ENCODE results near the gene KDSR. TPM values are rescaled to one million over a fixed set of nuclear protein-coding genes. Genes with fewer than 3 reads are reported as not detected.

Gene KDSR
- total and polyA plus RNA-seq, 2 of the 13 experiments (the other 11 are each of a cell fraction or from before 2014, with no cell fraction given): 10.4 to 20.9 TPM

DNA sequence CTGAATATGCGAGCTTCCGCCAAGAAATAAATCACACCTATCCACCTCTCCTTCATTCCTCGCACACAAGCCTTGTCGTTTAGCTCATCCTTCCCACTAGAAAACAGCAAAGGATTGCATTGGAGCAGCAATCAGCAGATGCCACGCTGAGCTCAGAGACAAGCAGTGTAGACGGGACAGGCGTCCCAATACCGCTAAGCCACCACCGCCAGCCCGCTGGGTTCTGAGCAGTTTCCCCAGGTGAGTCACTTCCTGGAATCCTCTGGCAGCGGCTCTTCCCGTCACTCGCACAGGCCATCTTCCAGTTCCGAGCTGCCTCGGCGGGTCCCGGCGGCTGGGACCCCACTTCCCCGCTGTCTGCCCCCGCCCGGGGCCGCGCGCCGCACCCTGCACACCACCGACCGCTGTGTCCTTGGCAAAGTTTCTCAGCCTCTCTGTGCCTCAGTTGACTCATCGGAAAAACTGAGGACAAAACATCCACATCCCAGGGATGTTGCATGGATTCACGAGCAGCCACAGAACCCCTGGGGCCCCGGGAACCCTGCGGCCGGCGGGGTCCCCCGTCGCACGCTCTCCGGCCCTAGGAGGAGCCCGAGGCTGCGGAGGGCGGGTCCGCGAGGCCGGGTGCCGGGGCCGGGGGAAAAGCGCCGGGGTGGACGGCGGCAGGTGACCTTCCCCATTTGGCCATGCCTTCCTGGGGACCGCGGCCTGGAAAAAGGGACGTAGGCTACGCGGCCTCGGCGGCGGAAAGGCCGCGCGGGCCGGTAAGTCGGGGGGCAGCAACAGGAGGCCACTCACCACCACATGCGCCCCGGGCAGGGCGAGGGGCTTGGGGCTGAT, 573 bp downstream of the KDSR start (continued):
- TF ChIP-seq ZNF589 (CRISPR knock-in tag; conservative IDR thresholded peaks at IDR 0.05): no peak
- TF ChIP-seq, protein P1, sequence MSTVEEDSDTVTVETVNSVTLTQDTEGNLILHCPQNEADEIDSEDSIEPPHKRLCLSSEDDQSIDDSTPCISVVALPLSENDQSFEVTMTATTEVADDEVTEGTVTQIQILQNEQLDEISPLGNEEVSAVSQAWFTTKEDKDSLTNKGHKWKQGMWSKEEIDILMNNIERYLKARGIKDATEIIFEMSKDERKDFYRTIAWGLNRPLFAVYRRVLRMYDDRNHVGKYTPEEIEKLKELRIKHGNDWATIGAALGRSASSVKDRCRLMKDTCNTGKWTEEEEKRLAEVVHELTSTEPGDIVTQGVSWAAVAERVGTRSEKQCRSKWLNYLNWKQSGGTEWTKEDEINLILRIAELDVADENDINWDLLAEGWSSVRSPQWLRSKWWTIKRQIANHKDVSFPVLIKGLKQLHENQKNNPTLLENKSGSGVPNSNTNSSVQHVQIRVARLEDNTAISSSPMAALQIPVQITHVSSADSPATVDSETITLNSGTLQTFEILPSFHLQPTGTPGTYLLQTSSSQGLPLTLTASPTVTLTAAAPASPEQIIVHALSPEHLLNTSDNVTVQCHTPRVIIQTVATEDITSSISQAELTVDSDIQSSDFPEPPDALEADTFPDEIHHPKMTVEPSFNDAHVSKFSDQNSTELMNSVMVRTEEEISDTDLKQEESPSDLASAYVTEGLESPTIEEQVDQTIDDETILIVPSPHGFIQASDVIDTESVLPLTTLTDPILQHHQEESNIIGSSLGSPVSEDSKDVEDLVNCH (CRISPR knock-in tag; IDR thresholded peaks at IDR 0.05): no peak
- TF ChIP-seq NAIF1 (CRISPR knock-in tag; IDR thresholded peaks at IDR 0.05; ENCODE audit: borderline replicate concordance): 0 out of 2 replicates have a peak, but pooled peaks have one; percentile 35
- TF ChIP-seq ZNF205 (CRISPR knock-in tag; IDR thresholded peaks at IDR 0.05): no peak
- no peak for TF ChIP-seq FOXM1 (CRISPR knock-in tag; IDR thresholded peaks at IDR 0.05)
- TF ChIP-seq, protein P2, sequence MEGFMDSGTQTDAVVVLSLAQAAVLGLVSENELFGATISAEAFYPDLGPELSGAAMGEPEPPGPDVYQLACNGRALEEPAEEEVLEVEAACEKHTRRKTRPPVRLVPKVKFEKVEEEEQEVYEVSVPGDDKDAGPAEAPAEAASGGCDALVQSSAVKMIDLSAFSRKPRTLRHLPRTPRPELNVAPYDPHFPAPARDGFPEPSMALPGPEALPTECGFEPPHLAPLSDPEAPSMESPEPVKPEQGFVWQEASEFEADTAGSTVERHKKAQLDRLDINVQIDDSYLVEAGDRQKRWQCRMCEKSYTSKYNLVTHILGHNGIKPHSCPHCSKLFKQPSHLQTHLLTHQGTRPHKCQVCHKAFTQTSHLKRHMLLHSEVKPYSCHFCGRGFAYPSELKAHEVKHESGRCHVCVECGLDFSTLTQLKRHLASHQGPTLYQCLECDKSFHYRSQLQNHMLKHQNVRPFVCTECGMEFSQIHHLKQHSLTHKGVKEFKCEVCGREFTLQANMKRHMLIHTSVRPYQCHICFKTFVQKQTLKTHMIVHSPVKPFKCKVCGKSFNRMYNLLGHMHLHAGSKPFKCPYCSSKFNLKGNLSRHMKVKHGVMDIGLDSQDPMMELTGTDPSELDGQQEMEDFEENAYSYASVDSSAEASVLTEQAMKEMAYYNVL (CRISPR knock-in tag; IDR thresholded peaks at IDR 0.05; ENCODE audit: borderline replicate concordance): no peak
- TF ChIP-seq MAFF (IDR thresholded peaks at IDR 0.05; ENCODE audit: low read depth, low read length): no peak
- TF ChIP-seq SAP130 (CRISPR knock-in tag; IDR thresholded peaks at IDR 0.05; ENCODE audit: low read depth): peak; percentile 78
- no peak for TF ChIP-seq SMAD9 (CRISPR knock-in tag; IDR thresholded peaks at IDR 0.05)
- peak; percentile 80; the same call in 1 of the 2 replicates for TF ChIP-seq SIN3A (IDR thresholded peaks at IDR 0.05; ENCODE audit: borderline replicate concordance, low read depth, low read length)
- TF ChIP-seq, protein P3, sequence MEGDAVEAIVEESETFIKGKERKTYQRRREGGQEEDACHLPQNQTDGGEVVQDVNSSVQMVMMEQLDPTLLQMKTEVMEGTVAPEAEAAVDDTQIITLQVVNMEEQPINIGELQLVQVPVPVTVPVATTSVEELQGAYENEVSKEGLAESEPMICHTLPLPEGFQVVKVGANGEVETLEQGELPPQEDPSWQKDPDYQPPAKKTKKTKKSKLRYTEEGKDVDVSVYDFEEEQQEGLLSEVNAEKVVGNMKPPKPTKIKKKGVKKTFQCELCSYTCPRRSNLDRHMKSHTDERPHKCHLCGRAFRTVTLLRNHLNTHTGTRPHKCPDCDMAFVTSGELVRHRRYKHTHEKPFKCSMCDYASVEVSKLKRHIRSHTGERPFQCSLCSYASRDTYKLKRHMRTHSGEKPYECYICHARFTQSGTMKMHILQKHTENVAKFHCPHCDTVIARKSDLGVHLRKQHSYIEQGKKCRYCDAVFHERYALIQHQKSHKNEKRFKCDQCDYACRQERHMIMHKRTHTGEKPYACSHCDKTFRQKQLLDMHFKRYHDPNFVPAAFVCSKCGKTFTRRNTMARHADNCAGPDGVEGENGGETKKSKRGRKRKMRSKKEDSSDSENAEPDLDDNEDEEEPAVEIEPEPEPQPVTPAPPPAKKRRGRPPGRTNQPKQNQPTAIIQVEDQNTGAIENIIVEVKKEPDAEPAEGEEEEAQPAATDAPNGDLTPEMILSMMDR (CRISPR knock-in tag; IDR thresholded peaks at IDR 0.05): 0 out of 2 replicates have a peak, but pooled peaks have one; percentile 0
- TF ChIP-seq, protein P4, sequence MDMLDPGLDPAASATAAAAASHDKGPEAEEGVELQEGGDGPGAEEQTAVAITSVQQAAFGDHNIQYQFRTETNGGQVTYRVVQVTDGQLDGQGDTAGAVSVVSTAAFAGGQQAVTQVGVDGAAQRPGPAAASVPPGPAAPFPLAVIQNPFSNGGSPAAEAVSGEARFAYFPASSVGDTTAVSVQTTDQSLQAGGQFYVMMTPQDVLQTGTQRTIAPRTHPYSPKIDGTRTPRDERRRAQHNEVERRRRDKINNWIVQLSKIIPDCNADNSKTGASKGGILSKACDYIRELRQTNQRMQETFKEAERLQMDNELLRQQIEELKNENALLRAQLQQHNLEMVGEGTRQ (IDR thresholded peaks at IDR 0.05; ENCODE audit: low read depth, low read length): no peak
- TF ChIP-seq, protein P4 (CRISPR knock-in tag; IDR thresholded peaks at IDR 0.05; ENCODE audit: borderline replicate concordance): no peak
- TF ChIP-seq, protein P5, sequence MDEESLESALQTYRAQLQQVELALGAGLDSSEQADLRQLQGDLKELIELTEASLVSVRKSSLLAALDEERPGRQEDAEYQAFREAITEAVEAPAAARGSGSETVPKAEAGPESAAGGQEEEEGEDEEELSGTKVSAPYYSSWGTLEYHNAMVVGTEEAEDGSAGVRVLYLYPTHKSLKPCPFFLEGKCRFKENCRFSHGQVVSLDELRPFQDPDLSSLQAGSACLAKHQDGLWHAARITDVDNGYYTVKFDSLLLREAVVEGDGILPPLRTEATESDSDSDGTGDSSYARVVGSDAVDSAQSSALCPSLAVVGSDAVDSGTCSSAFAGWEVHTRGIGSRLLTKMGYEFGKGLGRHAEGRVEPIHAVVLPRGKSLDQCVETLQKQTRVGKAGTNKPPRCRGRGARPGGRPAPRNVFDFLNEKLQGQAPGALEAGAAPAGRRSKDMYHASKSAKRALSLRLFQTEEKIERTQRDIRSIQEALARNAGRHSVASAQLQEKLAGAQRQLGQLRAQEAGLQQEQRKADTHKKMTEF (CRISPR knock-in tag; IDR thresholded peaks at IDR 0.05): peak; percentile 53; the same call in 1 of the 2 replicates
- no peak for TF ChIP-seq ZNF672 (CRISPR knock-in tag; IDR thresholded peaks at IDR 0.05)
- TF ChIP-seq ZNF879 (CRISPR knock-in tag; IDR thresholded peaks at IDR 0.05): no peak
- no peak for TF ChIP-seq ZNF33A (CRISPR knock-in tag; IDR thresholded peaks at IDR 0.05; ENCODE audit: borderline replicate concordance)
- TF ChIP-seq CBX5 (CRISPR knock-in tag; IDR thresholded peaks at IDR 0.05; ENCODE audit: borderline replicate concordance): no peak

All from HepG2 (cell line).